SJCRH30 (cell line): ENCODE data around the gene KLC3. TPM values are rescaled to one million over a fixed set of nuclear protein-coding genes. Genes with fewer than 3 reads are reported as not detected.
A peak's percentile ranks its signal among the peaks of the same experiment; 100 is the strongest.

Experiments
- DNase-seq, 2 experiments: peaks; one replicate each; pipeline ENCODE4 v3.0.0-alpha.2; 2015 to 2020
- H3K27ac ChIP-seq: fragments of 250-450 bp; sonication (Bioruptor Pico); 2 replicates; pipeline ENCODE4 v1.5.1; 2020; ENCODE audit warnings: mild to moderate bottlenecking, moderate library complexity
- H3K27me3 ChIP-seq: fragments of 250-450 bp; sonication (Bioruptor Pico); 2 replicates; pipeline ENCODE4 v1.5.1; 2020; ENCODE audit warnings: mild to moderate bottlenecking, moderate library complexity
- H3K36me3 ChIP-seq: fragments of 250-450 bp; sonication (Bioruptor Pico); 2 replicates; pipeline ENCODE4 v1.5.1; 2020; ENCODE audit warnings: mild to moderate bottlenecking, moderate library complexity
- H3K4me1 ChIP-seq: fragments of 250-450 bp; sonication (Bioruptor Pico); 2 replicates; pipeline ENCODE4 v1.5.1; 2020; ENCODE audit warnings: mild to moderate bottlenecking, moderate library complexity
- H3K4me3 ChIP-seq: fragments of 250-450 bp; sonication (Bioruptor Pico); 2 replicates; pipeline ENCODE4 v1.5.1; 2020; ENCODE audit warnings: mild to moderate bottlenecking, moderate library complexity
- H3K9me3 ChIP-seq: fragments of 250-450 bp; sonication (Bioruptor Pico); replicated peaks from 2 replicates; pipeline ENCODE4 v1.5.1; 2020; ENCODE audit warnings: mild to moderate bottlenecking, moderate library complexity
- total RNA-seq: library from RNA; depleted of rRNA; stranded (reverse); fragments of >200 nt; shearing (Covaris generic); gene quantifications from 2 replicates; pipeline ENCODE4 v1.2.3, GENCODE V29; 2014

Gene KLC3
- total RNA-seq, 1 experiment from 2014 or later = not detected

GRCh38 chr19:45349126-45349415 lies 8.5 kb downstream of the KLC3 start:
- no peak for DNase-seq
- Histone ChIP-seq H3K27ac (no peak overlapping the region), H3K27me3 (0 out of 2 replicates have a peak, but pooled peaks cover 3% of the 10 kb centered on the region), H3K4me1 (no peaks in the 10 kb centered on the region), H3K9me3 (no peaks in the 10 kb centered on the region), H3K36me3 (peaks cover 3% of the 10 kb centered on the region; the same call in 1 of the 2 replicates), H3K4me3 (no peak overlapping the region)

DNA sequence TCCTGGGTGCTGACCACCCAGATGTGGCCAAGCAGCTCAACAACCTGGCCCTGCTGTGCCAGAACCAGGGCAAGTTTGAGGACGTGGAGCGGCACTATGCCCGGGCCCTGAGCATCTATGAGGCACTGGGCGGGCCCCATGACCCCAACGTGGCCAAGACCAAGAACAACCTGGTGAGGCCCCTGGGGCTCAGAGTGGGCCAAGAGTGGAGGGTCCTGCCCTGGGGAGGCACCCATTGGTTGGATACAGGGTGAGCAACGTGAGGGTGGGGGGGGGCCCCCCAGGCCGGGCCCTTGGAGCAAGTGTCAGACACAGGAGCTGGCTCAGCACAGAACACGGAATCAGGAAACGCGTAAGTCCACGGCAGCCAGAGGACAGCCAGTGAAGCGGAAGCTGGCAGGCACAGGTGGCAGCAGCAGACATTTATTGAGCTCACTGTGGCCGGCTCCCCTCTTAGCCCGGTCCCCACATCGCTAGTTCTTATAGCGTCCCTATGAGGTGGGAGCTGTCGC lies 8.9 kb downstream of the KLC3 start:
- Histone ChIP-seq H3K4me1 (no peaks in the 10 kb centered on the region), H3K27me3 (0 out of 2 replicates have a peak, but pooled peaks cover 3% of the 10 kb centered on the region), H3K27ac (no peak overlapping the region), H3K4me3 (no peak overlapping the region), H3K9me3 (no peaks in the 10 kb centered on the region), H3K36me3 (peaks cover 3% of the 10 kb centered on the region; the same call in 1 of the 2 replicates)
- no peak for DNase-seq

DNA sequence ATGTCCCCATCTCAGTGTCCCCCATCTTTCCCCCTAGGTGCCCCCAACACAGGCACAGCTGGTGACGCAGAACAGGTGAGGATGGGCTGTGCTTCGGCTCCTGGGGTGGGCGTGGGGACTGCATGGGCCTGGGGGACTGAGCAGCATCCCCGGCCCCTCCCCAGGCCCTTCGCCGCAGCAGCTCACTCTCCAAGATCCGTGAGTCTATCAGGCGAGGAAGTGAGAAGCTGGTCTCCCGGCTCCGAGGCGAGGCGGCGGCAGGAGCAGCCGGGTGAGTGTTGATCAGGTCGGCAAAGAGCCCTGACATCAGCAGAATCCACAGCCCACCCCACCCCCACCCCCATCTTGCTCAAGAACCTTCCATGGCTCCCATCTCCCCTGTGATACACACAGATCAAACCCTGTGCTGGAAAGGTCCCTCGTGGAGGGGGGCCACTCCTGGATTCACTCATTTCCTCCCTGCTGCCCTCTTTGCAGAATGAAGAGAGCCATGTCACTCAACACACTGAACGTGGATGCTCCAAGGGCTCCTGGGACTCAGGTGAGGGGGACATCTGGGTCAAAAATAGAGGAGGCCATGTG lies 10.0 kb downstream of the KLC3 start:
- Histone ChIP-seq H3K9me3 (no peaks in the 10 kb centered on the region), H3K4me3 (no peak overlapping the region), H3K27ac (no peak overlapping the region), H3K4me1 (no peaks in the 10 kb centered on the region), H3K27me3 (no peaks in the 10 kb centered on the region), H3K36me3 (peaks cover 9% of the 10 kb centered on the region; the same call in 1 of the 2 replicates)
- DNase-seq = no peak

DNA sequence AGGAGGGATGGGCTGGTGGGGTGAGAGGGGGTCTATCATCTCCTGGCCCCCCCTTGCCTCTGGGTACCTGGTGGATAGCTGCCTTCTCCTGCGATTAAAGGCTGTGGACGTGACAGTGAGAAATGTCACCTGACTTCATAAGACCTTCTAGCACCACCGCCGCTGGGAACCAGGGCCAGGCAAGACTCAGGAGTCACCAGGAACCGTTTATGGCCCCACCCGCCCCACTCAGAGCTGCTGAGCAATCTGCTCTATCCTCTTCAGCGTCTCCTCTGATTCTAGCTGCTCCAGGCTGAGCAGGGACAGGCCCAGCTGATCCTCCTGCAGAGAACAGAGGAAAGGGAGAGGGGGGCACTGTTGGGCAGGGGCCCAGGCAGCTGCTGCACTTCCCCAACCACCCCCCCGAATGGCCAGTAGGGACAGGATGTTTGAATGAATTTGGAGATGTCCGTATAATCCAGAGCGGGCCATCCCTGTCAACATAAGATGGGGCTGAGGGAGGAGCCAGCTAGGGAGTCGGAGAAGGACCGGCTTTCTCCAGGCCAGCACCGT lies 10.9 kb downstream of the KLC3 start:
- peaks cover 18% of the 10 kb centered on the region for H3K36me3 ChIP-seq
- no peaks in the 10 kb centered on the region for H3K9me3 ChIP-seq
- no peaks in the 10 kb centered on the region for H3K4me1 ChIP-seq
- H3K4me3 ChIP-seq = no peak overlapping the region
- no peak for DNase-seq
- H3K27me3 ChIP-seq = no peaks in the 10 kb centered on the region
- no peak overlapping the region for H3K27ac ChIP-seq

GRCh38 chr19:45352062-45352461 lies 11.5 kb downstream of the KLC3 start:
- no peaks in the 10 kb centered on the region for H3K9me3 ChIP-seq
- DNase-seq = no peak

GRCh38 chr19:45352471-45352870 lies 11.9 kb downstream of the KLC3 start:
- Histone ChIP-seq H3K27ac (no peak overlapping the region), H3K4me3 (no peak overlapping the region), H3K4me1 (no peaks in the 10 kb centered on the region), H3K27me3 (no peaks in the 10 kb centered on the region), H3K36me3 (peaks cover 25% of the 10 kb centered on the region), H3K9me3 (no peaks in the 10 kb centered on the region)
- no peak for DNase-seq

More at GRCh38 chr19:45352062-45352461, 11.5 kb downstream of the KLC3 start:
- no peak overlapping the region for H3K4me3 ChIP-seq
- H3K27me3 ChIP-seq = no peaks in the 10 kb centered on the region
- no peak overlapping the region for H3K27ac ChIP-seq
- peaks cover 24% of the 10 kb centered on the region for H3K36me3 ChIP-seq
- no peaks in the 10 kb centered on the region for H3K4me1 ChIP-seq

GRCh38 chr19:45352914-45353796 lies 12.6 kb downstream of the KLC3 start:
- no peaks in the 10 kb centered on the region for H3K9me3 ChIP-seq
- DNase-seq = peak in 1 of 2 experiments; percentile 31
- H3K27me3 ChIP-seq = no peaks in the 10 kb centered on the region
- no peaks in the 10 kb centered on the region for H3K4me1 ChIP-seq
- H3K4me3 ChIP-seq = no peak overlapping the region
- peaks cover 25% of the 10 kb centered on the region for H3K36me3 ChIP-seq
- H3K27ac ChIP-seq = no peak overlapping the region

GRCh38 chr19:45354241-45354842 lies 13.8 kb downstream of the KLC3 start:
- Histone ChIP-seq H3K9me3 (no peaks in the 10 kb centered on the region), H3K4me1 (no peaks in the 10 kb centered on the region), H3K36me3 (peaks cover 25% of the 10 kb centered on the region), H3K27me3 (no peaks in the 10 kb centered on the region), H3K27ac (no peak overlapping the region), H3K4me3 (no peak overlapping the region)
- DNase-seq = no peak

DNA sequence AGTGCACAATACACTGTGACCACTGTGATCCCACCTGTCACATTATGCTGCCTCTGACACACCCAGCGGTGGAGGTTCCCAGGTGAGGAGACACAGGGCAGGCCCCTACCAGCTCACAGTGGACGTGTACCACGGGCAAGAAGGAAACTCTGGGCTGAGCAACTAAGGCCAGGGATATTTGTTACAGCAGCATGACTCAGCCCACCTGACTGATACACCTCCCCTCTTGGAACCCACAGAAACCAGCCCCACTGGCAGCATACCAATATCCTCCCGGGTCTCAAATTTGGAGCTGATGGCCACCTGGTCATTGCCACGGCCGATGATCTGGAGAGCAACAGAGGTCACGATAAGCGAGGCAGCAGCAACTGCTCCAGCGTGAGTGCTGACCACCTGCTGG lies 14.9 kb downstream of the KLC3 start:
- no peaks in the 10 kb centered on the region for H3K4me1 ChIP-seq
- no peaks in the 10 kb centered on the region for H3K27me3 ChIP-seq
- H3K4me3 ChIP-seq = no peak overlapping the region
- no peaks in the 10 kb centered on the region for H3K9me3 ChIP-seq
- H3K36me3 ChIP-seq = peaks cover 25% of the 10 kb centered on the region
- H3K27ac ChIP-seq = no peak overlapping the region
- no peak for DNase-seq

- no peaks in the 10 kb centered on the region for H3K9me3 ChIP-seq
- no peaks in the 10 kb centered on the region for H3K27me3 ChIP-seq
- H3K36me3 ChIP-seq = peaks cover 25% of the 10 kb centered on the region
- H3K27ac ChIP-seq = no peak overlapping the region
- no peak overlapping the region for H3K4me3 ChIP-seq
- H3K4me1 ChIP-seq = no peaks in the 10 kb centered on the region
- DNase-seq = no peak
Observed at GRCh38 chr19:45355910-45356309, 15.4 kb downstream of the KLC3 start.

GRCh38 chr19:45356760-45357444 lies 16.4 kb downstream of the KLC3 start:
- Histone ChIP-seq H3K4me1 (no peaks in the 10 kb centered on the region), H3K27me3 (no peaks in the 10 kb centered on the region), H3K27ac (no peak overlapping the region), H3K4me3 (no peak overlapping the region), H3K9me3 (no peaks in the 10 kb centered on the region), H3K36me3 (peaks cover 29% of the 10 kb centered on the region)
- DNase-seq = no peak

DNA sequence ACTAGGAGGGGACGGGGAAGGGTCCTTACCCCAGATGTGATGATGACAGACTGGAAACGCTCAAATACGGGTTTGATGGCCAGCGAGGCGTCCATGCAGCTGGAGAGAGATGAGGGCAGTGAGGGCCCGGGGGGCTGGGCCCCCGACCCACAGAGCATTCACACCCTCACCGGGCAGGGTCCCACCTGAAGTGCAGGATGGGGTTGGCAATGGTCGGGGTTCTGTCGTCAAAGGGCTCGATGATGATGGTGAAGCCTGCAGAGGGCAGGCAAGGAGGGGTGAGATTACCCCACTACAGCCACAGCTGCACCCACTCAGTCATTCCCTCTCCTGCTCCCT lies 16.9 kb downstream of the KLC3 start:
- no peak overlapping the region for H3K4me3 ChIP-seq
- no peak overlapping the region for H3K27ac ChIP-seq
- no peak for DNase-seq
- no peaks in the 10 kb centered on the region for H3K4me1 ChIP-seq
- no peaks in the 10 kb centered on the region for H3K27me3 ChIP-seq
- peaks cover 29% of the 10 kb centered on the region for H3K36me3 ChIP-seq
- H3K9me3 ChIP-seq = no peaks in the 10 kb centered on the region

GRCh38 chr19:45358213-45358792 lies 17.8 kb downstream of the KLC3 start:
- no peak overlapping the region for H3K4me3 ChIP-seq
- peaks cover 29% of the 10 kb centered on the region for H3K36me3 ChIP-seq
- no peaks in the 10 kb centered on the region for H3K27me3 ChIP-seq
- no peaks in the 10 kb centered on the region for H3K9me3 ChIP-seq
- H3K4me1 ChIP-seq = no peaks in the 10 kb centered on the region
- no peak for DNase-seq
- H3K27ac ChIP-seq = no peak overlapping the region

DNA sequence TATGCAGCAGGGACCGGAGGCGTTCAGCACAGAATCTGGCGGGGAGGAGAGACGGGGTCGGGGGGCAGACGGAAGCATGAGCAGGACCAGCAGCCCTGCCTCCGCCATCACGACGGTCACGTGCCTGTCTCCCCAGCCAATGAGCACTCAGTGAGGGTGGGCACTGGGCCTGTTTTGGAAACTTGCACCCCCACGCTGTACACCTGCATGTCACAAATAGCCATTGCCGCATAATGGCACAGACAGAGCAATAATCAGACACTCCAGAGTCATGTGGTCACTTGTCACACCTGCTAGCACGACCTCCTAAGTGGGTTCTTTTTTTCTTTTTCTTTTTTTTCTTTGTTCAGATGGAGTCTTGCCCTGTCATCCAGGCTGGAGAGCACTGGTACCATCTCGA lies 21.1 kb downstream of the KLC3 start:
- Histone ChIP-seq H3K4me3 (no peak overlapping the region), H3K27me3 (no peaks in the 10 kb centered on the region), H3K9me3 (no peaks in the 10 kb centered on the region), H3K27ac (no peak overlapping the region), H3K4me1 (no peaks in the 10 kb centered on the region), H3K36me3 (peaks cover 14% of the 10 kb centered on the region)
- DNase-seq = no peak
